NT2/D1 (cell line): Measurements from ENCODE around the gene ADAMTS12.

ENCODE experiments used
- DNase-seq: peaks from one replicate; pipeline ENCODE4 v3.0.0-alpha.2; 2011; ENCODE audit warnings: low read depth, low spot score
- H3K27me3 ChIP-seq: 2 replicates; pipeline ENCODE4 v1.6.0; 2011; ENCODE audit warnings: mild to moderate bottlenecking; ENCODE audit not compliant: insufficient read length, insufficient read depth
- H3K36me3 ChIP-seq: 2 replicates; pipeline ENCODE4 v1.6.1; 2011; ENCODE audit warnings: mild to moderate bottlenecking, low read length, mixed read lengths; ENCODE audit not compliant: insufficient read depth, insufficient read length
- H3K4me1 ChIP-seq: 2 replicates; pipeline ENCODE4 v1.5.1; 2011; ENCODE audit not compliant: insufficient read depth, insufficient read length
- H3K4me3 ChIP-seq: 2 replicates; pipeline ENCODE4 v1.5.1; 2011; ENCODE audit warnings: low read depth; ENCODE audit not compliant: insufficient read length
- H3K9ac ChIP-seq: 2 replicates; pipeline ENCODE4 v1.6.0; 2011; ENCODE audit warnings: low read depth; ENCODE audit not compliant: insufficient read length
- H3K9me3 ChIP-seq: 2 replicates; pipeline ENCODE4 v1.5.1; 2011; ENCODE audit warnings: mild to moderate bottlenecking, low read length; ENCODE audit not compliant: insufficient read depth
- SUZ12 ChIP-seq: IDR thresholded peaks from 2 replicates; pipeline ENCODE4 v1.6.1; 2011; ENCODE audit not compliant: insufficient read length, insufficient read depth; ENCODE audit errors: extremely low read depth
- YY1 ChIP-seq: IDR thresholded peaks from 2 replicates; pipeline ENCODE4 v1.6.1; 2011; ENCODE audit not compliant: insufficient read length, insufficient read depth
- ZNF274 ChIP-seq: IDR thresholded peaks from 2 replicates; pipeline ENCODE4 v1.6.1; 2011; ENCODE audit warnings: mild to moderate bottlenecking, low read depth, low read length

ADAMTS12 gene

DNA sequence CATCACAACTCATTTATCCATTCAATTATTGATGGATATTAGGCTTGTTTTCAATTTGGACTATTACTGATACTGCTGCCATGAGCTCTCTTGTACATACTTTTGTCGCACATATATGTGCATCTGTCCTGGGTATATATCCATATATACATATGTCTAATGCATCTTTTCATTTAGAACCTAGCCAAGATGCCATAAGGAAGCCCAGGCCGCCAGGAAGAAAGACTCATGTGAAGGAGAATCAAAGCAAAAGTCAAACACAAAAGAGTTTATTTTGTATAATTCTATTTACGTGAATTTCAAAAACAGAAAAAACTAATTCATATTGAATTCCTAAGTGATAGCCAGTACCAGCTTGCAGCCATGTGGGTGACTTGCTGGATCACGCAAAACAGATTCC is 79.0 kb downstream of the ADAMTS12 start:
- no peak for TF ChIP-seq SUZ12
- no peak for TF ChIP-seq YY1
- no peak for TF ChIP-seq ZNF274
- Histone ChIP-seq H3K4me1 (no peaks in the 10 kb centered on the region), H3K36me3 (no peaks in the 10 kb centered on the region), H3K9ac (no peak overlapping the region), H3K4me3 (no peak overlapping the region), H3K27me3 (no peaks in the 10 kb centered on the region), H3K9me3 (no peaks in the 10 kb centered on the region)
- DNase-seq, result no peak

DNA sequence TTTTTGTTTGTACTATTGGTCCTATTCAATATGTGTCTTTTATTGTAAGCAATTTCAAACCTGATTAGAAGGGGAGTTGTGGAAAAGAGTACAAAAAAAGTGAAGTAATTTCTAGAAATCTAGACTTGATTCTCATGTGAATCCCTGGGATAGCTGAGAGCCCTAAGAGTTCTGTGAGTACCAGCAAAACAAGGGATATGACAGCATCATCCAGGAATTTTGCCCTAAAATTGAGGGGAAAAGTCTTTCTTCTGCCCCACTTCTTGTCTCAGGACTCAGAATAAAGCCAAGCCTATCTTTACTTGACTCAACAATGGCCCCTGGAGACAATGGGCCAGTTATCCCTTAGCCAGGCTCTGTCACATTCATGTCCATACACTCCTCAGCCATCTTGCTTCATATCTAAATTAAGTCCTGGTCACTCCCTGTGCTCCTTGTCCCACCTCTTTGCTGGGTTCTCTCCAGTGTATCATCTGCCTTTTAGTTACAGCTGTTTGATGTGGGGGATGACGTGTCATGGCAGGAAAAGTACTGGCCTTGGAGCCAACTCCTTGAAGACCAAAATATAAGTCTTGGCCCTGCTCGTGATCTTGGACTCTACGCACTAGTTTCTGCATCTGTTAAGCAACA is 81.2 kb downstream of the ADAMTS12 start:
- Histone ChIP-seq H3K27me3 (no peaks in the 10 kb centered on the region), H3K9ac (no peak overlapping the region), H3K4me3 (no peak overlapping the region), H3K4me1 (no peaks in the 10 kb centered on the region), H3K36me3 (no peaks in the 10 kb centered on the region), H3K9me3 (no peaks in the 10 kb centered on the region)
- no peak for TF ChIP-seq ZNF274
- no peak for TF ChIP-seq YY1
- DNase-seq, result no peak

DNA sequence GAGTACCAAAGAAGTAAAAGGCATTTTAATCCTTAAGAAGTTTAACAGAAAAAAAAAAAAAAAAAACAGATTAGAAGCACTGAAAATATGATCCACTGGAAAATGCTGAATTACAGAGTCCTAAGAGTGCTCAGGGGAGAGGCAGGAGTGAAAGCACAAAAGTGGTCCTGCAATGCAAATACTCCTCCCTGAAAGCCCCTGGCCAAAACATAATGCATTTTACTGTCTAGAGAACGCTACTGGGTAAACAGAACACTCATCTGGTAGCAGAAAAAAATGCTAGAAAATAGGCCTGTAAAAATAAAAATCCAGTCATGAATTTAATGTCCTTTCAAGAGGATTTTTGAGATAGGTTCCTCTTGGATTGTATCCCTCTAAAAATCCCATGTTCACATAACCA is 81.9 kb downstream of the ADAMTS12 start:
- no peak overlapping the region for H3K4me3 ChIP-seq
- TF ChIP-seq SUZ12 (no peak), ZNF274 (no peak), YY1 (no peak)
- DNase-seq, result no peak
- no peaks in the 10 kb centered on the region for H3K36me3 ChIP-seq
- no peak overlapping the region for H3K9ac ChIP-seq
- no peaks in the 10 kb centered on the region for H3K27me3 ChIP-seq
- H3K9me3 ChIP-seq, result no peaks in the 10 kb centered on the region
- H3K4me1 ChIP-seq, result no peaks in the 10 kb centered on the region

DNA sequence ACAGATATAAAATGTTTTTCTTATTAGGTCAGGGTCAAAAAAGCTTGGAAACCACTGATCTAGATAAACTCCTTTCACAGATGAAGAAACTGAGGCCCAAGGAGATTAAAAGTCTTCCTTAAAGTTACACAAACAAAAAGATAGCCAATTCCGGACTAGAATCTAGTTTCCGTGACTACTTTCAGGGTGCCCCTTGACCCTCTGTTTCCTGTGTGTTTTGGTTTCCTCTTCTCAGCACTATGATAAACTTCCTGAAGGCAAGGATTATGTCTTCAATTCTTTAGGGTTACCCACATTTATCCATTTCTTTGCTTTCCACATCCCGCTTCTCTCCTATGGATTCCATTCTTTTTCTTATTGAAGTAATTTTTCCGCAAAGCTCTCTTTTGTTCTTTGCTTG is 83.1 kb downstream of the ADAMTS12 start:
- Histone ChIP-seq H3K4me1 (no peaks in the 10 kb centered on the region), H3K9me3 (no peaks in the 10 kb centered on the region), H3K36me3 (no peaks in the 10 kb centered on the region), H3K27me3 (no peaks in the 10 kb centered on the region), H3K9ac (no peak overlapping the region), H3K4me3 (no peak overlapping the region)
- no peak for DNase-seq
- TF ChIP-seq ZNF274 (no peak), YY1 (no peak), SUZ12 (no peak)

DNA sequence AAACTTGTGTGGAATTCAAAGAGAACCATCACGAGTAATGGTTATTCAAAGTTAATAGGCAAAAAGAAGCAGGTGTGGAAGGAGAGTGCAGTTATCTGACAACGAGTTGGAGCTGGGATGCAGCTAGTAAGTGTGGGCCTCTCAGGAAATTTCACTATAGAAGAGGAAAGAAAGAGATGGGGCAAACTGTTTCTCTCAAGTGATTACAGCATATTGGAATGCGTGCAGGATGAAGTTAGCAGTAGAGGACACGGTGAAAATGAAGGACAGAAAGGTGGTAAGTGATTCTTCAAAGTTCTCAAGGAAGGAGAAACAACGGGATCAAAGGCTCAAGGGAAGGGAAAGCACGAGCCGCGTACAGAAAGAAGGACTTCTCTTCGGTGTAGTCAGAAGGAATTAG is 84.0 kb downstream of the ADAMTS12 start:
- H3K4me3 ChIP-seq, result no peak overlapping the region
- no peak for TF ChIP-seq YY1
- no peak for TF ChIP-seq SUZ12
- no peak for TF ChIP-seq ZNF274
- no peaks in the 10 kb centered on the region for H3K27me3 ChIP-seq
- no peaks in the 10 kb centered on the region for H3K36me3 ChIP-seq
- no peak overlapping the region for H3K9ac ChIP-seq
- H3K4me1 ChIP-seq, result no peaks in the 10 kb centered on the region
- DNase-seq, result no peak
- H3K9me3 ChIP-seq, result no peaks in the 10 kb centered on the region

DNA sequence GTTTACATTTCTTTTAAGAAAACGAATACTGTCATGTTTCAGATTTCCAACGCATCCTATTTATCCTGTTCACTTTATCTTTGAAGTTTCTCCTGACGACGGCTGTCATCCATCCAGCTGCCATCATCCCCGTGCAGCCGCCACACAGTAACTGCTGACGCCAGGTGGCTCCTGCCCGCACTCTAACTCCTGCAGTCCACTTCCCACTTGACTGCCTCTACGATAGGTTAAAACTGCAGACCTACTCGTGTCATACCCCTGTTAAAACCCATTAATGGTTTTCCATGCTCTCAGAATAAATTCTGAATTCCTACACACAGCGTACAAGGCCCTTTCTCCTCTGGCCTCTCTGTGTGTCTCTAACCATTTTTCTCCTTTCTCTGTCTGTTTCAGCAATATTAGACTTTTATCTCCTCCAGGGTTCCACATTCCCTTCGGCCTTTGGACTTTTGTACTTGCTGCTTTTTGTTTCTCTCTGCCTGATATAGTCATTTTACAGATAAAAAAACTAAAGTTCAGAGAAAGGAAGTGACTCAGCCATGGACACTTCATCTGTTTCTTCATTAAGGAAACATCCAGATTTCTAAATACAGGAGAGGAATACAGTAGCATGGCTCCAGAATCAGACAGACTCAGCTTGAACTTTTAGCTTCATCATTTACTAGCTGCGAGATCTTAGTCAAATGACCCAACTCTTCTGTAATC is 84.9 kb downstream of the ADAMTS12 start:
- Histone ChIP-seq H3K9me3 (no peaks in the 10 kb centered on the region), H3K9ac (no peak overlapping the region), H3K27me3 (no peaks in the 10 kb centered on the region), H3K36me3 (no peaks in the 10 kb centered on the region), H3K4me3 (no peak overlapping the region), H3K4me1 (no peaks in the 10 kb centered on the region)
- DNase-seq, result no peak
- TF ChIP-seq SUZ12 (no peak), YY1 (no peak), ZNF274 (no peak)

DNA sequence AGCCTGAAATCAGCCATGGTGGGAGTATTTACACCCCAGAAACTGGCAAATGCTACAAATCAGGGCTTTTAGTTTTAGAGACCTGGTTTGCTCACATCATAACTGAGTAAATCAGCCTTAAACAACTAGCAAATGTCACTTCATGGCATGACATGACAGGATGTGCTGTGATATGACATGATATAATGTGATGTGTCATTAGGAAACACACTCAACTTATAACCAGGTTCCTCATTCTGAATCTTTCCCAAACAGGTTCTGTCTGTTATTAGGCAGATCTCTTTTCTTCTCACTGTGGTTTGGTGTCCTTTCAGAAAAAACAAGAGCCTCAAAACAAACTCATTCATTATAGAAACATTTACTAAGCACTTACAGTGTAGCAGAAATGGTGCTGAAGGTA is 90.5 kb downstream of the ADAMTS12 start:
- no peaks in the 10 kb centered on the region for H3K36me3 ChIP-seq
- no peaks in the 10 kb centered on the region for H3K4me1 ChIP-seq
- no peak for TF ChIP-seq SUZ12
- no peak for TF ChIP-seq ZNF274
- no peak overlapping the region for H3K9ac ChIP-seq
- H3K4me3 ChIP-seq, result no peak overlapping the region
- no peaks in the 10 kb centered on the region for H3K9me3 ChIP-seq
- no peak for DNase-seq
- no peaks in the 10 kb centered on the region for H3K27me3 ChIP-seq

DNA sequence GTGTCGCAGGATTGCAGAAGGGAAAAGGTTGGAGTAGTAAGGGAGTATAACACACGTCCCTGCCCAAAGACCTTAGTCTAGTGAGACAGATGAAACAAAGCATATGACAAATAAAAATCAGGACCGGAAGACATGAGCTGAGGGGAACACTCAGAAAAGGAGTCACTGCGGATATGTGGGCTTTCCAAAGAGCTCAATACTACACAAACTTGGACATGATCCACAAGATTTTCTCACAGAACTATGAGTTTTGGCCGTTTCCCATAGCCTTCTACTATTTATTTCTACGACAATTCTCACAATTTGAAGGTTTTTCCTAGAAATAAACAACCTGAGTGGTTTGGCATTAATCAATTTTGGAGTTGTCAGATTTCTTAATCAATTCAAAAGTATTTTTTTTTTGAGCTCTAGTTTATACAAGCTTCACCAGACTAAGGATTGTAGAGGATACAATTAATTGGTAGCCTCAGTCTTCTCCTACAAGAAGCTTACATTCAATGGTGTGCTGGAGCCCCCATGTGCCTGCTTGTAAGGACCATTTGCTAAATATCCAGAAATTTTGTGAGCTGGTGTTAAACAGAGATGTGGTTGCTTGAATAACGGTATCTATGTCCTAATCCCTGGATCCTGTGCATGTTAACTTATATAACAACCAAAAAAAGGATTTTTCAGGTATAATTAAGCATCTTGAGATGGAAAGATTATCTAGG is 91.4 kb downstream of the ADAMTS12 start:
- Histone ChIP-seq H3K4me1 (peaks cover 4% of the 10 kb centered on the region), H3K4me3 (no peak overlapping the region), H3K9ac (no peak overlapping the region), H3K36me3 (no peaks in the 10 kb centered on the region), H3K9me3 (no peaks in the 10 kb centered on the region), H3K27me3 (no peaks in the 10 kb centered on the region)
- TF ChIP-seq ZNF274, result no peak
- TF ChIP-seq SUZ12, result no peak
- TF ChIP-seq YY1, result no peak
- DNase-seq, result no peak
